Osteocyte (in vitro differentiated cells): Measurements from ENCODE around the gene CACNA2D1. TPM values are rescaled to one million over a fixed set of nuclear protein-coding genes. Genes with fewer than 3 reads are reported as not detected.
"Not testable (repeated sequence)": the region's sequence is repeated elsewhere in the genome, so short reads cannot be mapped to it uniquely, and the experiment has no call there.

ENCODE experiments used
- DNase-seq: peaks from one replicate; pipeline ENCODE4 v3.0.0; 2021; ENCODE audit warnings: mixed read lengths; ENCODE audit not compliant: unreplicated experiment; ENCODE audit errors: extremely low spot score
- H3K27ac Mint-ChIP-seq: one replicate; pipeline ENCODE4 v1.8.0; 2021; ENCODE audit warnings: mild to moderate bottlenecking, mixed read lengths; ENCODE audit not compliant: unreplicated experiment
- H3K27me3 Mint-ChIP-seq: one replicate; pipeline ENCODE4 v1.8.0; 2021; ENCODE audit warnings: mixed read lengths; ENCODE audit not compliant: unreplicated experiment
- H3K36me3 Mint-ChIP-seq: one replicate; pipeline ENCODE4 v1.8.0; 2021; ENCODE audit warnings: mixed read lengths; ENCODE audit not compliant: unreplicated experiment
- H3K4me1 Mint-ChIP-seq: one replicate; pipeline ENCODE4 v1.8.0; 2021; ENCODE audit warnings: mixed read lengths; ENCODE audit not compliant: unreplicated experiment
- H3K4me3 Mint-ChIP-seq: one replicate; pipeline ENCODE4 v1.8.0; 2021; ENCODE audit warnings: mild to moderate bottlenecking, moderate library complexity, mixed read lengths; ENCODE audit not compliant: unreplicated experiment
- H3K9me3 Mint-ChIP-seq: one replicate; pipeline ENCODE4 v1.8.0; 2021; ENCODE audit warnings: mixed read lengths; ENCODE audit not compliant: unreplicated experiment
- total RNA-seq: library from RNA; stranded (reverse); gene quantifications from 2 replicates; pipeline ENCODE4 v1.2.1, GENCODE V29; 2021
- TF ChIP-seq, protein P1 (sequence below): fragments of 200-600 bp; sonication (generic); IDR thresholded peaks from 2 replicates; pipeline ENCODE4 v1.5.0; 2021; ENCODE audit warnings: antibody characterized with exemption, mild to moderate bottlenecking, moderate library complexity

CACNA2D1 gene
- total RNA-seq, 1 donor from 2014 or later, result 24.3 TPM

GRCh38 chr7:82389876-82390275, 53.7 kb downstream of the CACNA2D1 start:
- Mint-ChIP-seq H3K9me3 (no peaks in the 10 kb centered on the region), H3K27me3 (no peaks in the 10 kb centered on the region), H3K36me3 (no peaks in the 10 kb centered on the region), H3K4me1 (peaks cover 17% of the 10 kb centered on the region), H3K4me3 (no peak overlapping the region), H3K27ac (no peak overlapping the region)
- DNase-seq, result no peak
- TF ChIP-seq, protein P1, sequence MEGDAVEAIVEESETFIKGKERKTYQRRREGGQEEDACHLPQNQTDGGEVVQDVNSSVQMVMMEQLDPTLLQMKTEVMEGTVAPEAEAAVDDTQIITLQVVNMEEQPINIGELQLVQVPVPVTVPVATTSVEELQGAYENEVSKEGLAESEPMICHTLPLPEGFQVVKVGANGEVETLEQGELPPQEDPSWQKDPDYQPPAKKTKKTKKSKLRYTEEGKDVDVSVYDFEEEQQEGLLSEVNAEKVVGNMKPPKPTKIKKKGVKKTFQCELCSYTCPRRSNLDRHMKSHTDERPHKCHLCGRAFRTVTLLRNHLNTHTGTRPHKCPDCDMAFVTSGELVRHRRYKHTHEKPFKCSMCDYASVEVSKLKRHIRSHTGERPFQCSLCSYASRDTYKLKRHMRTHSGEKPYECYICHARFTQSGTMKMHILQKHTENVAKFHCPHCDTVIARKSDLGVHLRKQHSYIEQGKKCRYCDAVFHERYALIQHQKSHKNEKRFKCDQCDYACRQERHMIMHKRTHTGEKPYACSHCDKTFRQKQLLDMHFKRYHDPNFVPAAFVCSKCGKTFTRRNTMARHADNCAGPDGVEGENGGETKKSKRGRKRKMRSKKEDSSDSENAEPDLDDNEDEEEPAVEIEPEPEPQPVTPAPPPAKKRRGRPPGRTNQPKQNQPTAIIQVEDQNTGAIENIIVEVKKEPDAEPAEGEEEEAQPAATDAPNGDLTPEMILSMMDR, result no peak

GRCh38 chr7:82388138-82388537, 55.4 kb downstream of the CACNA2D1 start:
- TF ChIP-seq, protein P1, result no peak
- no peak for DNase-seq
- no peaks in the 10 kb centered on the region for H3K9me3 Mint-ChIP-seq
- no peak overlapping the region for H3K27ac Mint-ChIP-seq
- H3K27me3 Mint-ChIP-seq, result no peaks in the 10 kb centered on the region
- no peak overlapping the region for H3K4me3 Mint-ChIP-seq
- H3K36me3 Mint-ChIP-seq, result no peaks in the 10 kb centered on the region
- peaks cover 19% of the 10 kb centered on the region for H3K4me1 Mint-ChIP-seq

- not testable (repeated sequence) for H3K36me3 Mint-ChIP-seq, H3K4me3 Mint-ChIP-seq, DNase-seq, H3K27ac Mint-ChIP-seq, H3K27me3 Mint-ChIP-seq, H3K9me3 Mint-ChIP-seq
- peaks cover 22% of the 10 kb centered on the region for H3K4me1 Mint-ChIP-seq
Observed at GRCh38 chr7:82386571-82386970, 57.0 kb downstream of the CACNA2D1 start.

DNA sequence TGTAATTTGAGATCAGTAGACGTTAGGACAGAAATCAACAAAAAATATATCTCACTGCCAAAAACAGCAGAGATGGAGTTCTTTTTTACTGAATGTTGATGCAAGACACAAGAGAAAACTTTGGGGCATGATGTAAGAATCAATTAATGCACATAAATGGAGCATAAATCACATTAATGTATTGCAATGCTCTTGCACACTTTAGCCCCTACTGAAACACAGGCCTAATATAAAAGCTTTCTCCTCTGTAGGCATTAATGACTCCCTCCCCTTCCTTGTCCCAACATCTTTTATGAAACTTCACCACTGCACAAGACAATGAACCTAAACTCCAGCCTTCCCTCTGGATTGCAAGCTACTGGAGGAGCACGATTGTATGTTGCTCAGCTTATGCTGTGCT, 58.8 kb downstream of the CACNA2D1 start:
- H3K9me3 Mint-ChIP-seq, result no peaks in the 10 kb centered on the region
- peaks cover 20% of the 10 kb centered on the region for H3K4me1 Mint-ChIP-seq
- H3K27me3 Mint-ChIP-seq, result no peaks in the 10 kb centered on the region
- DNase-seq, result no peak
- no peak overlapping the region for H3K27ac Mint-ChIP-seq
- no peak overlapping the region for H3K4me3 Mint-ChIP-seq
- H3K36me3 Mint-ChIP-seq, result no peaks in the 10 kb centered on the region
- TF ChIP-seq, protein P1, result no peak

DNA sequence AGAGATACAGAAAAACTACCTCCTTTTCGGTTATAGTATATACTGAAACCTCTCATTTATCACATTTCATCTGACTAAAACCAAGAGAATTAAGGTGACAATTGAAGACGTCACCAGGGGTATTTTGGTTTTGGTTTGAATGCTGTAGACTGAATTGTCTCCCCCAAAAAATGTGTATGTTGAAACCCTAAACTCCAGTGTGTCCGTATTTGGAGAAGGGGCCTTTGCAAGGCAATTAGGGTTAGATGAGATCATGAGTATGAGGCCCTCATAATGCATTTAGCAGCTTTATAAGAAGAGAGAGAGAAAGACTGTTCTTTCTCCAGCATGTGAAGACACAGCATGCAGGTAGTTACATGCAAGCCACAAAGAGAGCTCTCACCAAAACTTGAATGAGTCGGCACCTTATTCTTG, 59.5 kb downstream of the CACNA2D1 start:
- Mint-ChIP-seq H3K4me1 (peaks cover 16% of the 10 kb centered on the region), H3K27ac (no peak overlapping the region), H3K9me3 (no peaks in the 10 kb centered on the region), H3K4me3 (no peak overlapping the region), H3K27me3 (no peaks in the 10 kb centered on the region), H3K36me3 (no peaks in the 10 kb centered on the region)
- TF ChIP-seq, protein P1, result no peak
- DNase-seq, result no peak

DNA sequence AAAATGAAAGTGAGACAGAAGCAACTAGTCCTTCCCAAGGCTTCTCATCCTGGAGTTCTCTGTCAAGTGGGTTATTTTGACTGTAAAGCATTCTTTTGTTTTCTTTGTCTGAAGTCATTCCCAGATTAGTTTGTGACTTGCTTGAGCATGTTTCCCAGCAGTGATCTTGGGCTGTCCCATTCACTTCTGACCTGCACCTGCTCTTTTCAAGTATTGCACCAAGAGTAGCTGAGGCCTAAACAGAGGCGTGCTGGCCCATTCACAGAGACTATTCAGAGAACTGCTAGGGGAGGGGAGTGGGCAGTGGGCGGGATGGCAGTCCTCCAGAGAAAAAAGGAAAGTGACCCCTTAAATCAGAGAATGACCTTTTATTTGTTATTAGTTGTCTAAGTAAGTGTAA, 61.3 kb downstream of the CACNA2D1 start:
- TF ChIP-seq, protein P1, result no peak
- no peak for DNase-seq
- H3K27me3 Mint-ChIP-seq, result no peaks in the 10 kb centered on the region
- H3K4me1 Mint-ChIP-seq, result peaks cover 9% of the 10 kb centered on the region
- H3K27ac Mint-ChIP-seq, result no peak overlapping the region
- no peaks in the 10 kb centered on the region for H3K9me3 Mint-ChIP-seq
- H3K4me3 Mint-ChIP-seq, result no peak overlapping the region
- H3K36me3 Mint-ChIP-seq, result no peaks in the 10 kb centered on the region
